HepG2 (cell line): Measurements from ENCODE around the gene PTPRF. TPM values are rescaled to one million over a fixed set of nuclear protein-coding genes. Genes with fewer than 3 reads are reported as not detected.

Experiments used
- AGO2 ChIP-seq: fragments of 200-400 bp; formaldehyde crosslinking; optimal IDR thresholded peaks from 2 replicates; pipeline ENCODE3; 2017; ENCODE audit warnings: mild to moderate bottlenecking, low read depth, low read length, moderate library complexity
- ATF7-NPFF ChIP-seq: sonication (generic); formaldehyde crosslinking; IDR thresholded peaks from 2 replicates; pipeline ENCODE4 v1.8.1; 2023; ENCODE audit warnings: mild to moderate bottlenecking, low read depth, missing genetic modification reagents, moderate library complexity
- CAMTA2 ChIP-seq: sonication (generic); formaldehyde crosslinking; IDR thresholded peaks from 2 replicates; pipeline ENCODE4 v1.4.0; 2020; ENCODE audit warnings: mild to moderate bottlenecking, missing genetic modification reagents, borderline replicate concordance
- CEBPB ChIP-seq: IDR thresholded peaks from 2 replicates; pipeline ENCODE4 v1.6.1; 2011; ENCODE audit warnings: low read depth, low read length, improper control_type of control experiment, borderline replicate concordance
- CHD2 ChIP-seq: IDR thresholded peaks from 2 replicates; pipeline ENCODE4 v1.6.1; 2011; ENCODE audit warnings: low read depth, low read length, improper control_type of control experiment
- CSRNP1 ChIP-seq: sonication (generic); formaldehyde crosslinking; IDR thresholded peaks from 2 replicates; pipeline ENCODE4 v1.8.1; 2023; ENCODE audit warnings: mild to moderate bottlenecking, missing genetic modification reagents
- DMAP1 ChIP-seq: IDR thresholded peaks from 2 replicates; pipeline ENCODE4 v1.6.1; 2016
- HOXA5 ChIP-seq: sonication (generic); formaldehyde crosslinking; IDR thresholded peaks from 2 replicates; pipeline ENCODE4 v1.4.0; 2020; ENCODE audit warnings: missing genetic modification reagents
- JUNB ChIP-seq: sonication (generic); formaldehyde crosslinking; IDR thresholded peaks from 2 replicates; pipeline ENCODE4 v1.8.0; 2022; ENCODE audit warnings: missing genetic modification reagents, mild to moderate bottlenecking, borderline replicate concordance
- KAT2B ChIP-seq: fragments of 150-350 bp; IDR thresholded peaks from 2 replicates; pipeline ENCODE4 v1.6.1; 2014; ENCODE audit warnings: low read depth, low read length, borderline replicate concordance
- NCOR1 ChIP-seq: fragments of 200-600 bp; sonication (generic); IDR thresholded peaks from 2 replicates; pipeline ENCODE4 v1.7.0; 2017; ENCODE audit warnings: antibody characterized with exemption, low read length, borderline replicate concordance
- NONO ChIP-seq, 2 experiments: fragments of 450-650 bp in 1 of 2; sonication (generic) in 1 of 2; formaldehyde crosslinking in 1 of 2; IDR thresholded peaks in 1 of 2; conservative IDR thresholded peaks in 1 of 2; 2 replicates each; pipeline versions ENCODE4 v1.6.1 to v1.8.0; 2017 to 2022; ENCODE audit warnings: mild to moderate bottlenecking in 1 of 2, missing genetic modification reagents in 1 of 2, moderate library complexity in 1 of 2
- SRY ChIP-seq: sonication (generic); formaldehyde crosslinking; IDR thresholded peaks from 2 replicates; pipeline ENCODE4 v1.8.0; 2022; ENCODE audit warnings: mild to moderate bottlenecking, missing genetic modification reagents
- ZNF230 ChIP-seq: sonication (generic); formaldehyde crosslinking; IDR thresholded peaks from 2 replicates; pipeline ENCODE4 v1.4.0; 2020; ENCODE audit warnings: mild to moderate bottlenecking, missing genetic modification reagents
- ZNF275 ChIP-seq: sonication (generic); formaldehyde crosslinking; IDR thresholded peaks from 2 replicates; pipeline ENCODE4 v1.8.0; 2022; ENCODE audit warnings: missing genetic modification reagents, mild to moderate bottlenecking, inconsistent platforms, borderline replicate concordance
- ZNF451 ChIP-seq: sonication (generic); formaldehyde crosslinking; IDR thresholded peaks from 2 replicates; pipeline ENCODE4 v1.5.0; 2020; ENCODE audit warnings: mild to moderate bottlenecking, missing genetic modification reagents
- ZNF850 ChIP-seq: sonication (generic); formaldehyde crosslinking; conservative IDR thresholded peaks from 2 replicates; pipeline ENCODE4 v1.9.0; 2021; ENCODE audit warnings: mild to moderate bottlenecking, missing genetic modification reagents
- ZSCAN9 ChIP-seq: IDR thresholded peaks from 2 replicates; pipeline ENCODE4 v1.6.1; 2016; ENCODE audit warnings: borderline replicate concordance
- polyA plus RNA-seq, 8 experiments: library from polyadenylated mRNA; depleted of rRNA in 3 of 8; stranded (reverse) in 7 of 8; unstranded in 1 of 8; fragments of >200 nt; fragmentation: Illumina TruSeq in 4 of 8; extraction: Trizol in 4 of 8; gene quantifications; 2 replicates each; pipeline versions ENCODE4 v1.2.1 to v1.2.3, GENCODE V29; 2011 to 2016; ENCODE audit warnings: low read depth in 4 of 8, missing spikeins in 1 of 8, mixed read lengths in 1 of 8; ENCODE audit not compliant: insufficient read depth in 1 of 8
- total RNA-seq, 5 experiments: library from RNA; depleted of rRNA; stranded (reverse); fragments of >200 nt; fragmentation: Illumina TruSeq; extraction: Trizol; gene quantifications; 2 replicates each; pipeline ENCODE4 v1.2.3, GENCODE V29; 2016; ENCODE audit warnings: low read depth in 1 of 5
- TF ChIP-seq, protein P1 (sequence below): sonication (generic); formaldehyde crosslinking; IDR thresholded peaks from 2 replicates; pipeline ENCODE4 v1.4.0; 2020; ENCODE audit warnings: mild to moderate bottlenecking, missing genetic modification reagents, borderline replicate concordance
- TF ChIP-seq, protein P2 (sequence below): sonication (generic); formaldehyde crosslinking; IDR thresholded peaks from 2 replicates; pipeline ENCODE4 v1.8.0; 2022; ENCODE audit warnings: mild to moderate bottlenecking, missing genetic modification reagents, moderate library complexity

The PTPRF gene
- total and polyA plus RNA-seq, 2 of the 13 experiments (the other 11 are each of a cell fraction or from before 2014, with no cell fraction given): 55.9 to 167 TPM

GRCh38 chr1:43650310-43651085, 119.8 kb downstream of the PTPRF start (continued):
- TF ChIP-seq NONO (IDR thresholded peaks at IDR 0.05): no peak
- peak; percentile 80 for TF ChIP-seq NONO (CRISPR knock-in tag; conservative IDR thresholded peaks at IDR 0.05)
- TF ChIP-seq ATF7-NPFF (CRISPR knock-in tag): 0 out of 2 replicates have a peak, but pooled peaks have one; percentile 14
- TF ChIP-seq ZNF850 (CRISPR knock-in tag): no peak
- TF ChIP-seq ZSCAN9: peak; percentile 77; the same call in 1 of the 2 replicates
- TF ChIP-seq ZNF230 (CRISPR knock-in tag): peak; percentile 76
- no peak for TF ChIP-seq CSRNP1
- peak; percentile 22; the same call in 1 of the 2 replicates for TF ChIP-seq CEBPB
- 0 out of 2 replicates have a peak, but pooled peaks have one; percentile 45 for TF ChIP-seq DMAP1
- TF ChIP-seq, protein P1, sequence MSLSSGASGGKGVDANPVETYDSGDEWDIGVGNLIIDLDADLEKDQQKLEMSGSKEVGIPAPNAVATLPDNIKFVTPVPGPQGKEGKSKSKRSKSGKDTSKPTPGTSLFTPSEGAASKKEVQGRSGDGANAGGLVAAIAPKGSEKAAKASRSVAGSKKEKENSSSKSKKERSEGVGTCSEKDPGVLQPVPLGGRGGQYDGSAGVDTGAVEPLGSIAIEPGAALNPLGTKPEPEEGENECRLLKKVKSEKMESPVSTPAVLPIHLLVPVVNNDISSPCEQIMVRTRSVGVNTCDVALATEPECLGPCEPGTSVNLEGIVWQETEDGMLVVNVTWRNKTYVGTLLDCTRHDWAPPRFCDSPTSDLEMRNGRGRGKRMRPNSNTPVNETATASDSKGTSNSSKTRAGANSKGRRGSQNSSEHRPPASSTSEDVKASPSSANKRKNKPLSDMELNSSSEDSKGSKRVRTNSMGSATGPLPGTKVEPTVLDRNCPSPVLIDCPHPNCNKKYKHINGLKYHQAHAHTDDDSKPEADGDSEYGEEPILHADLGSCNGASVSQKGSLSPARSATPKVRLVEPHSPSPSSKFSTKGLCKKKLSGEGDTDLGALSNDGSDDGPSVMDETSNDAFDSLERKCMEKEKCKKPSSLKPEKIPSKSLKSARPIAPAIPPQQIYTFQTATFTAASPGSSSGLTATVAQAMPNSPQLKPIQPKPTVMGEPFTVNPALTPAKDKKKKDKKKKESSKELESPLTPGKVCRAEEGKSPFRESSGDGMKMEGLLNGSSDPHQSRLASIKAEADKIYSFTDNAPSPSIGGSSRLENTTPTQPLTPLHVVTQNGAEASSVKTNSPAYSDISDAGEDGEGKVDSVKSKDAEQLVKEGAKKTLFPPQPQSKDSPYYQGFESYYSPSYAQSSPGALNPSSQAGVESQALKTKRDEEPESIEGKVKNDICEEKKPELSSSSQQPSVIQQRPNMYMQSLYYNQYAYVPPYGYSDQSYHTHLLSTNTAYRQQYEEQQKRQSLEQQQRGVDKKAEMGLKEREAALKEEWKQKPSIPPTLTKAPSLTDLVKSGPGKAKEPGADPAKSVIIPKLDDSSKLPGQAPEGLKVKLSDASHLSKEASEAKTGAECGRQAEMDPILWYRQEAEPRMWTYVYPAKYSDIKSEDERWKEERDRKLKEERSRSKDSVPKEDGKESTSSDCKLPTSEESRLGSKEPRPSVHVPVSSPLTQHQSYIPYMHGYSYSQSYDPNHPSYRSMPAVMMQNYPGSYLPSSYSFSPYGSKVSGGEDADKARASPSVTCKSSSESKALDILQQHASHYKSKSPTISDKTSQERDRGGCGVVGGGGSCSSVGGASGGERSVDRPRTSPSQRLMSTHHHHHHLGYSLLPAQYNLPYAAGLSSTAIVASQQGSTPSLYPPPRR (CRISPR knock-in tag): peak; percentile 43; the same call in 1 of the 2 replicates
- peak; percentile 63 for TF ChIP-seq AGO2
- TF ChIP-seq HOXA5: peak; percentile 77
- TF ChIP-seq JUNB (CRISPR knock-in tag): no peak
- peak; percentile 74; the same call in 1 of the 2 replicates for TF ChIP-seq CHD2
- TF ChIP-seq ZNF451 (CRISPR knock-in tag): peak; percentile 64; the same call in 1 of the 2 replicates
- TF ChIP-seq NCOR1: 0 out of 2 replicates have a peak, but pooled peaks have one; percentile 1
- peak; percentile 56; the same call in 1 of the 2 replicates for TF ChIP-seq SRY (CRISPR knock-in tag)
- TF ChIP-seq ZNF275 (CRISPR knock-in tag): peak; percentile 35; the same call in 1 of the 2 replicates
- TF ChIP-seq, protein P2, sequence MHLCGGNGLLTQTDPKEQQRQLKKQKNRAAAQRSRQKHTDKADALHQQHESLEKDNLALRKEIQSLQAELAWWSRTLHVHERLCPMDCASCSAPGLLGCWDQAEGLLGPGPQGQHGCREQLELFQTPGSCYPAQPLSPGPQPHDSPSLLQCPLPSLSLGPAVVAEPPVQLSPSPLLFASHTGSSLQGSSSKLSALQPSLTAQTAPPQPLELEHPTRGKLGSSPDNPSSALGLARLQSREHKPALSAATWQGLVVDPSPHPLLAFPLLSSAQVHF (CRISPR knock-in tag): no peak
- no peak for TF ChIP-seq KAT2B
- TF ChIP-seq CAMTA2 (CRISPR knock-in tag): 0 out of 2 replicates have a peak, but pooled peaks have one; percentile 79
